NCI-H748 (cell line): ENCODE measurements around the gene FARP1.

ENCODE experiments used
- DNase-seq: peaks from one replicate; lab custom pipeline; 2025; ENCODE audit not compliant: unreplicated experiment; lab: John Stamatoyannopoulos, UW

Gene FARP1

DNA sequence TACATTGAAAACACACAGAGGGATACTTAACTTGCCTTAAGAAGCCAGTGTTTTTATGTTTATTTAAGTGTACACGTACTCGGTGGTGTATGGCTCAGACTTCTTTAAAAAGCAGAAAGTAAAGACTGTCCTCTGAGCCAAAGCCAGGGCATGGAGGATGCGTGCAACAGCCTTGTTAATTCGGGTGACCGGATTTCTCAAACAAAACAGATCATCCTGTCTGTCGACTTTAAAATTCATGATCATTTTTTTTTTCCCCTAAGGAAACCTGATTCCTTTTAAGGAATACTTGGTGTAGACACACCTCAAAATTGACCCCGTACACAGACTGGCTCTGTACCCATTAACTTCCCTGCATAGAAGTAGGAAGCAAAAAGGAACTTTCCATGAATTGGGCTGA is 158.8 kb downstream of the FARP1 start:
- no peak for DNase-seq

GRCh38 chr13:98303858-98304257 is 161.0 kb downstream of the FARP1 start:
- DNase-seq = no peak

GRCh38 chr13:98305670-98306069 is 162.8 kb downstream of the FARP1 start:
- no peak for DNase-seq

DNA sequence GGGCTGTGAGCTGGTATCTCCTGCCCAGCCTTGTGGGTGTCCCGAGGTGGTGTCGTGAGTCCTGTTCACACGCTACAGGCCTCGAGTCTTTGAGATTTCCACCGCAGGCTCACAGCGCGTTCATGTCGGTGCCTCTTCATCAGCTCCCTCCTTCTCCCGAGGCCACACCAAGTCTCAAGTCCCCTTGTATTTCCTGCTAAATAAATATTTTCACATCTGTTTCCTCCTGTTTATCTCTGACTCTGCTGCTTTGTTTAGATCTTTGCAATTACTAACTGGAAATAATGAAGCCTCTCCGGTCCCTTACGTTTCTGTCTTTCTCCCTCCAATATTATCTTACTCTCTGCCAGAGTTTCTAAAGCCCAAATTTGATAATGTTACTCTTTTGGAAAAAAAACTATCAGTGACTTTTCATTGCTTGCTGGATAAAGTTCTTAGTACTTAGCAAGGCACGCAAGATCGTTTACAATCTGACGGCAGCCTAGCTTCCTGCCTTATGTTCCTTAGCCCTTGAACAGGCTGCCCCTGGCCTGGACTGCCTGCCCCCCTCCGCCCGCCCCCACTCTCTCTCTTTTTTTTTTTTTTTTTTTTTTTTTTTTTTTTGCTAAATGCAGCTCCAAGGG is 164.7 kb downstream of the FARP1 start:
- no peak for DNase-seq

DNA sequence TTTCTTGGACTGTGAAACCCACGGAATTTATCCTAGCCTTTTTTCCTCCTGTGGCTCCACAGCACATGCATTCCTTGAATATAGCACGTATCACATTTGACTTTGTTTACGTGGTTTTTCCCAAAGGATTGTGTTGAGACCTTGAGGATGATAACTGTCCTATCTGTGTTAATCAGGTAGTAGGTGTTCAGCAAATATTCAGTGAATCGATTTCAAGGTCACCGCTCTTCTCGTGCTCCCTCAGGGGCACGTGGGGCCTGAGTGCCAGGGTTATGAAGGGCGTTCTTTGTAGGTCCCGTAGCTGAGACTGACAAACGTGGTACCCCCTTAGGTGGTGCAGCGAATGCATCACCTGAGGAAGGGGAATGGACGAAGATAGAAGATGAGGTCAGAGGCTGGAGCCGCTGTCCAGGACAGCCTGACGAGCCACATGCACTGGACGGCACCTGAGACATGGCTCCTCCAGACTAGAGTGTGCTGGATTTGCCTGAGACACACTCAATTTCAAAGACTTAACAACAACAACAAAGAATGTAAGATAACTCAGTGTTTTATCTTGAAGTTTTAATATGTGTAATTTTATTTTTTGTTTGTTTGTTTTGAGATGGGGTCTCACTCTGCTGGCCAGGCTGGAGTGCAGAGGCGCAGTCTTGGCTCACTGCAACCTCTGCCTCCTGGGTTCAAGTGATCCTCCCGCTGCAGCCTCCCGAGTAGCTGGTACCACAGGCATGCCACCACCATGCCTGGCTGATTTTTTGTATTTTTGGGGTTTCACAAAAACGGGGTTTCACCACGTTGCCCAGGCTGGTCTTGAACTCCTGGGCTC is 165.4 kb downstream of the FARP1 start:
- no peak for DNase-seq

GRCh38 chr13:98309569-98310335 is 166.9 kb downstream of the FARP1 start:
- DNase-seq = no peak

DNA sequence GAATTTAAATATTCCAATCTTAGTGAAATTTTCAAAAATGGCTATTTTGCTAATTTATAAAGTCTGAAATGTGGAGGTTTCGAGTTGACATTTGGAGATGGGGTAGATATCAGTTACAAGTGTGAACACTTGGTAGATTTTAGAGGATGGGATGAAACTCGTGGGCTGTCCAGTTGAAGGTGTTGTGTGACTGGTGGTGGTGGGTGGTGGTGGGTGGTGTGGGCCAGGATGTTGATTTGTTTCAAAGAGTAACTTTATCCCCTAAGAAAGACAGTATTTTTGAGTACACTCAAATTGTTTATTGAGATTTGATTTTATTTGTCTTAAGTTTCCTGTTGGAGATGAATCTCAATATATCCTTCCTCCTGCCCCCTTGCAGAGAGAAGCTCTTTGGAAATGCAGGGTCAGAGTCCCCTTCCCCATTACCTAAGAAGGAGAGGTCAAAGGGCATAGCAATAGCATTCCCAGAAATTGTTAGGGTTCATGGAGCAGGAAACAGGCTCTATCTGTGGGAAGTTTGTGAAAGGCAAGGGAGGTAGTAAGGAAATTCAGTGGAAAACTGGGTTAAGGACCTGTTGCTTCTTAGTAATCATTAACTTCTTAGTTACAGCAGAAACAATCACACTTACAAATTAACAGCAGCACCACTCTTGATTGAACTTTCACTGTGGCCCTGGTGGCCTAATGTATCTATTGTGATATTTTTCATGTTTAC is 167.7 kb downstream of the FARP1 start:
- DNase-seq = no peak

DNA sequence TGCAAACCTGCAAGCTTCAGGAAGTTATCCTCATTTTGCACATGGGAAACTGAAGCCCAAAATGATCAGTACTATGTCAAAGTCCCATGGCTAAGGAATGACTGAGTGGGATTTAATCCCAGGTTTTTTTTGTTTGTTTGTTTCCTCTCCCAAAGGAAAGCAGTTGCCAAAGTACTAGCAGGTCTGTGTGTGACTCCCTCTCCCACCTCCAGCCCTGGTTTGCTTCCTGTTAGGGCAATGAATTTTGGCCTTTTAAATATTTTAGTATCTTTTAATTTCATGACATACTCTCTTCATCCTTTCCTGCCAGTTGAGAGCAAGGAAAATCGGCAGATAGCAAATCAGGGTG is 168.3 kb downstream of the FARP1 start:
- DNase-seq = no peak

DNA sequence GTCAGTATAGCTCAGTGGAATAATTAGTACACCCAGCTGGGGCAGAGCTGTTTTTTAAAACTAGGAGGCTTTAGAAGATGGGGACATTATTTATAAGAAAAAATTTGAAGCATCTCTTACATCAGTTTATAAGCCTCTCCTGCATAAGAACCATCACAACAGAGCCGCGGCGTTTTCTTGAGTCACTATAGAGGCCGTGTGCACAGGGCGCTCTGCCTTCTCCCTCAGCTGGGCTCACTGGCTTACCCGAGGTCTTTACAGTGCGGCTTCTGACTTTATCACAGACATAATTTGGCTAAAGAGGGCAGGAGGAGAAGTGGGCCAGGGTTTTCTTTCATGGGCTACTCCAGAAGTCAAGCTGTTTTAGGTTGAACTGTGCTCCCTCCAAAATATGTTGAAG is 169.7 kb downstream of the FARP1 start:
- no peak for DNase-seq

- DNase-seq = no peak
Observed at GRCh38 chr13:98313023-98313921, 170.4 kb downstream of the FARP1 start.

- peak; percentile 20 for DNase-seq
Observed at GRCh38 chr13:98313922-98314292, 171.0 kb downstream of the FARP1 start.

GRCh38 chr13:98315466-98315865 is 172.6 kb downstream of the FARP1 start:
- no peak for DNase-seq

DNA sequence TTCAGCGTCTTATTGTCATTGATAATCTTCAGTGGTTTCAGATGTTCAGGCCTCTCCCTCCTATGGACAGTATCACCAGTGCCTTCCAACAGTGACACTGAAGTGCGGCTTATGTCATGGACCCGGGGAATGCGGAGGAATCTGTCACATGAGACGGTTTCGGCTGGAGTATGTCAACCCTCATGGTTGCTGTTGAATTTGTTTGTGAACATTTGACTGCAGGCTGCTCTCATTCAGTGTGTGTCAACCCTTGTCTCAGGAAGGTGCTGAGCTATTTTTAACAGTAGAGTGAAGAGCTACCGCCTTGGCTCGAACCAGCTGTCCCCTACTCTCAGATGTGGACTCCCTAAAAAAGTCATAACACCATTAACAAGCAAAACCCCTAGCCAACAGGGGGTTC is 173.0 kb downstream of the FARP1 start:
- no peak for DNase-seq

DNA sequence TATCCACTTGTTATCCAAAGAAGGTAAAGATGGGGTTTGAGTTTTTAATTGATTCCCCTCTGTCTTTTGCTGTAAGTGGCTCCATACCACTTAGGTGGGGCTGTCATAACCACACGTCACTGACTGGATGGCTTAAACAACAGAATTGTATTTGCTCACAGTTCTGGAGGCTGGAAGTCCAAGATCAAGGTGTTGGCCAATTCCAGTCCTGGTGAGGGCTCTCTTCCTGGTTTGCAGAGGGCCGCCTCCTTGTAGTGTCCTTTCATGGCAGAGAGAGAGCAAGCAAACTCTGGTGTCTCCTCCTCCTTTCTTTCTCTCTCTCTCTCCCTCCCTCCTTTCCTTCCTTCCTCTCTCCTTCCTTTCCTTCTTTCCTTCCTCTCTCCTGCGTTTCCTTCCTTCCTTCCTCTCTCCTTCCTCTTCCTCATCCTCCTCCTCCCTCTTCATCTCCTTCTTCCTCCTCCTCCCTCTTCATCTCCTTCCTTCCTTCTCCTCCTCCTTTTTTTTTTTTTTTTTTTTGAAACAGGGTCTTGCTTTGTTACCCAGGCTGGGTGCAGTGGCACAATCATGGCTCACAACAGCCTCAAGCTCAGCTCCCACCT is 174.8 kb downstream of the FARP1 start:
- no peak for DNase-seq

- DNase-seq = no peak
Observed at GRCh38 chr13:98318263-98318878, 175.5 kb downstream of the FARP1 start.

DNA sequence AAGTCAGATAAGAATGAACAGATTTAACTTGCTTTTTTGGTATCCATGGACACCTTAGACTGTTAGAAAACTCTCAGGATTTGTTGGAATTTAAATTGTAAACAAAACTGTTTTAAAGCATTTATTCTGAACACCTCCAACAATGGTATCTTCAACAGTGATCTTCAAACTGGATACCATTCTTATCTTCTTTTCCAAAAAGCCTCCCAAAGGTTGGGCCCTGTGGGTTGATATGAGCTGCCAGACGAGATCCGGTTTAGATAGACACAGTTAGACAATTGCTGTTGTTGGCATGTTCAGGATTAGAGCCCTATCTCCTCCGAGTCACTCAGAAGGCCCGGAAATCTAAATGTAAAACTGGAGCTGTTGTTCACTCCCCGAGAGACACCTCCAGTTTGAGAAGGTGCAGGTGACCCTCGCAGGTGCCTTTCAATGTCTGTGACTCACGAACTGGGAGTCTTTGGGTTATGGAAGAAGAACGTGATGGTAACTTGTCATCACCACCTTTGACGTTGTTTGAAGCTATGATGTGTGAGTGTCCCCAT is 177.7 kb downstream of the FARP1 start:
- no peak for DNase-seq

DNA sequence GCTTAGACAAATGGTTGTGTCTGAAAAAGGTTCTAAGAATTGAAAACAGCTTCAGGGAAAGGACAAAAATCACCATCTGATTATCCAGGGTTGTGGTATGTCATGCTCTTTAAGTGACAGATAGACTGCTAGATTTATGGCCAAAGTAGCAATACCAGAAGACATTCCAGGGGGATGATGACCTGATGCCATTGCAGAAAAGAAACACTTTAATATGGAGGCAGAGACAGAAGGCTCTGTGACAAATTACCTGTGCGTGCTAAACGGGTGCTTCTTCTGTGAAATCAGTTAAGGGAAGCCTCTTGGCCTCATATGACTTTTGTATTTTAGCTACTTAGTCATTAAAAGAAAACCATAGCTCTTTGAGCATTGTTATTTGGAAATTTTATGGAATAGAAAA is 178.5 kb downstream of the FARP1 start:
- no peak for DNase-seq

- no peak for DNase-seq
Observed at GRCh38 chr13:98322091-98322718, 179.3 kb downstream of the FARP1 start.

DNA sequence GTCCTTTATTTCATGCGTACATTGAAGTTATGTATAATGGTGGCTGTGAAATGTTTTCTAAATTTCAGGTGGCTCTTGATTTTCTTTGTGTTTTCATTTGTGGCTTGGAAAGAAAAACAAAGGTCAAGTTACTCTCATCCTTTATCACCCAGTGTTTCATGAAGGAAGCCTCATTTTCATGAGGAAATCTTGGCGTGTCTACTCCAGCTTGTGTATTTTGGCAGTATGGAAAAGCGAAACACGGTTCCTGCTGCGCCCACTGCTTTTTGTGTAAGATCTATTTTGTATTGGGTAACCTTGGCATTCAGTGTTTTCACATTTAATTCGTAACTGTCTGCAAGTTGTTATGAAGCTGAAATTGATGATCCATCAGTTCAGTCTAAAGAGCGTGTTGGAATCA is 181.2 kb downstream of the FARP1 start:
- no peak for DNase-seq
